Measurements from ENCODE around the gene SEPTIN1.
"Not testable (repeated sequence)": the region's sequence is repeated elsewhere in the genome, so short reads cannot be mapped to it uniquely, and the experiment has no call there.

SEPTIN1 gene

DNA sequence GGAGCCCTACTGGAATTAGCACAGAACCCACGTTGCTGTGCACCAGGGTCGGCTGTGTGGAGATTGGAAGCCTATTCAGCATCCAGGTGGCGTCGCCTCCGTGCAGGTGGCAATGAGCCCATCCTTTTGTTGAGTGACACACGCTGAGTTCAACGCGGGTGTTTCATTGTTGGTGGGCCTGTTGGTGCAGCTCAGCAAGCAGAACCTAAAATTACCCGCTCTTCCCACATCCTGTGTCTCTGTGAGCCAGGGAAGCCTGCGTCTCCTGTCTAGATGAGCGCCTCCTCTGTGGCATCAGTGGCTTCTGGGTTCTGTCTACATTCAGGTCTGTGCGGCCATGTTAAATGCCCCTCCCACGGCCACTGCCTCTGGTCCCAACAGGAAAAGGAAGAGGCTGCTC is 41.7 kb downstream of the SEPTIN1 start:
- Histone ChIP-seq H3K27me3 (ENCODE audit: control insufficient read depth in 2 of 2, insufficient read depth in 2 of 2, low read length in 2 of 2) (no peaks in the 10 kb centered on the region), H3K9me3 (ENCODE audit: control insufficient read depth in 2 of 2, low read length in 2 of 2) (no peaks in the 10 kb centered on the region), H3K4me3 (ENCODE audit: low read length in 2 of 2) (no peak overlapping the region), H3K9ac (ENCODE audit: low read depth in 1 of 2, low read length in 2 of 2) (no peak overlapping the region), H3K27ac (ENCODE audit: low read depth in 2 of 2, low read length in 2 of 2) (no peak overlapping the region), H3K36me3 (ENCODE audit: control insufficient read depth in 2 of 2, insufficient read depth in 2 of 2, low read length in 2 of 2) (no peaks in the 10 kb centered on the region), H3K4me1 (ENCODE audit: control insufficient read depth in 2 of 2, insufficient read depth in 2 of 2, low read length in 2 of 2) (peaks cover 3 to 4% of the 10 kb centered on the region in 2 donors)

DNA sequence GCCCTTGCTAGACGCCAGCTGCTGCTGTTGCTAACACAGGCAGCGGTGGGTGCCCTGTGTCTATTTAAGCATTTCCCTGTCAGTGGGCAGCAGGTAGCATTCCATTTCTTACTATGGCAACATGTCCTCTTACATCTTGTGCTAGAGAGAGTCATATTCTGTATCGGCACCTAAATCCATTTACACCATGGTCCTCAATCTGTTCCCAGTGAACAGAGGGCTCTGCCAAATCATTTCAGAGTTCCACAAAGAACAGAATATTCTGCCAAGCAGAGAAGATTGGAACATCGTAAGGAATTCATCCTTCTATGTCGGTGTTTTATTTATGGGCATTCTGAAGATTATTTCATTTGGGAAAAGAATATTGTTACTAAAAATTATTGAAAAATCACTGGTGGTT is 43.6 kb downstream of the SEPTIN1 start:
- H3K27me3 ChIP-seq (ENCODE audit: control insufficient read depth in 2 of 2, insufficient read depth in 2 of 2, low read length in 2 of 2); H3K4me3 ChIP-seq (ENCODE audit: low read length in 2 of 2): not testable (repeated sequence)

DNA sequence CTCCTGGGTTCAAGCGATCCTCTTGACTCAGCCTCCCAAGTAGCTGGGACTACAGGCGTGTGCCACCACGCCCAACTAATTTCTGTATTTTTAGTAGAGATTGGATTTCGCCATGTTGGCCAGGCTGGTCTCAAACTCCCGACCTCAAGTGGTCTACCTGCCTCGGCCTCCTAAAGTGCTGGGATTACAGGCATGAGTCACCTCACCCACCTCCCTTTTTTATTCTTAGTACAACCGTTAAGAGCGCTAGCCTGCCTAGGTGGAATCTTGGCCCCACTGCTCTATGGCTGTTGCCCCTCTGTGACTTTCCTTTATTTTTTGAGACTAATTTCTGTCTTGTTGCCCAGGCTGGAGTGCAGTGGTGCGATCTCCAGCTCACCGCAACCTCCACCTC is 44.4 kb downstream of the SEPTIN1 start:
- H3K27me3 ChIP-seq (ENCODE audit: control insufficient read depth in 2 of 2, insufficient read depth in 2 of 2, low read length in 2 of 2); H3K4me3 ChIP-seq (ENCODE audit: low read length in 2 of 2); H3K9ac ChIP-seq (ENCODE audit: low read depth in 1 of 2, low read length in 2 of 2); H3K4me1 ChIP-seq (ENCODE audit: control insufficient read depth in 2 of 2, insufficient read depth in 2 of 2, low read length in 2 of 2); H3K9me3 ChIP-seq (ENCODE audit: control insufficient read depth in 2 of 2, low read length in 2 of 2); H3K27ac ChIP-seq (ENCODE audit: low read depth in 2 of 2, low read length in 2 of 2); H3K36me3 ChIP-seq (ENCODE audit: control insufficient read depth in 2 of 2, insufficient read depth in 2 of 2, low read length in 2 of 2): not testable (repeated sequence)

More for the DNA sequence above, 43.6 kb downstream of the SEPTIN1 start:
- H3K9me3 ChIP-seq (ENCODE audit: control insufficient read depth in 2 of 2, low read length in 2 of 2); H3K4me1 ChIP-seq (ENCODE audit: control insufficient read depth in 2 of 2, insufficient read depth in 2 of 2, low read length in 2 of 2); H3K9ac ChIP-seq (ENCODE audit: low read depth in 1 of 2, low read length in 2 of 2); H3K36me3 ChIP-seq (ENCODE audit: control insufficient read depth in 2 of 2, insufficient read depth in 2 of 2, low read length in 2 of 2); H3K27ac ChIP-seq (ENCODE audit: low read depth in 2 of 2, low read length in 2 of 2): not testable (repeated sequence)

DNA sequence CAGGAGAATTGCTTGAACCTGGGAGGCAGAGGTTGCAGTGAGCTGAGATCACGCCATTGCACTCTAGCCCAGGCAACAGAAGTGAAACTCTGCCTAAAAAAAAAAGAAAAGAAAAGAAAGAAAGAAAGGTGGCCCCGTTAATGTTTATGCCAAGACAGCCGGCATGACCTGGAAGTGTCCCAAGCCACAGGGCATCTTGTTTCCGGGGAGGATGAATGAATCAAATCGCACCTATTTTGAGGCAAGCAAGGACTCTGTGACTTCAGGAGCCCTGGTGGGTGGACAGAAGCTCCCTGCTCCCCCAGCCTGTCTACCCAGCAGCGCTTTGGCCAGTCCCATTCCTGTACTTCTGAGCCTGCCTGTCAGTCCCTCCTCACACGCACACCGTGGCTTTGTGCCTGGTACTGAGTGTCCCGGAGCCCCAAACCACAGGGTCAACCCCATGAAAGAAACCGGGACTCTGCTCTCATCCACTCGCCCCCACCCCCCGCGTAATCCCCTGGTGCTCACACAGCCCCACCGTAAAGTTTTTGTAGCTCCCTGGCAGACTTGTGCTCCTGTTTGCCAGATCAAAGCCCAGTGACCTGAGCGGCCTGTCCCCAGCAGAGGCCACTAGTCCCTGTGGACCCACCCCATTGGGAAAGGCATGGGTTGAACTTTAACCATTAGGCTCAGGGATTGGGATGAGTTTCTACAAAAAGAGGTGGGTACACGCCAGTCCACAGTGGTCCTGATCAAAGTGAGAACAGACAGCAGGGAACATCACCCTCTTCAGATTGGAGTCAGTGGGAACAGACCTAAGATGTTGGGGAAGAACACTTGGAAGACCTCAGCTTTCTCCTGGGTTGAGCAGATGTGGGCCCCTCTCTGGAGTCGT is 46.5 kb downstream of the SEPTIN1 start:
- H3K4me3 ChIP-seq (ENCODE audit: low read length in 2 of 2): peak overlapping the region; percentile 77 to 88
- peak overlapping the region; percentile 95 to 97 for H3K27ac ChIP-seq (ENCODE audit: low read depth in 2 of 2, low read length in 2 of 2)
- no peaks in the 10 kb centered on the region for H3K36me3 ChIP-seq (ENCODE audit: control insufficient read depth in 2 of 2, insufficient read depth in 2 of 2, low read length in 2 of 2)
- peak overlapping the region; percentile 70 to 91 for H3K9ac ChIP-seq (ENCODE audit: low read depth in 1 of 2, low read length in 2 of 2)
- no peaks in the 10 kb centered on the region for H3K9me3 ChIP-seq (ENCODE audit: control insufficient read depth in 2 of 2, low read length in 2 of 2)
- peaks cover 4 to 6% of the 10 kb centered on the region in 2 donors for H3K4me1 ChIP-seq (ENCODE audit: control insufficient read depth in 2 of 2, insufficient read depth in 2 of 2, low read length in 2 of 2)
- H3K27me3 ChIP-seq (ENCODE audit: control insufficient read depth in 2 of 2, insufficient read depth in 2 of 2, low read length in 2 of 2): no peaks in the 10 kb centered on the region

DNA sequence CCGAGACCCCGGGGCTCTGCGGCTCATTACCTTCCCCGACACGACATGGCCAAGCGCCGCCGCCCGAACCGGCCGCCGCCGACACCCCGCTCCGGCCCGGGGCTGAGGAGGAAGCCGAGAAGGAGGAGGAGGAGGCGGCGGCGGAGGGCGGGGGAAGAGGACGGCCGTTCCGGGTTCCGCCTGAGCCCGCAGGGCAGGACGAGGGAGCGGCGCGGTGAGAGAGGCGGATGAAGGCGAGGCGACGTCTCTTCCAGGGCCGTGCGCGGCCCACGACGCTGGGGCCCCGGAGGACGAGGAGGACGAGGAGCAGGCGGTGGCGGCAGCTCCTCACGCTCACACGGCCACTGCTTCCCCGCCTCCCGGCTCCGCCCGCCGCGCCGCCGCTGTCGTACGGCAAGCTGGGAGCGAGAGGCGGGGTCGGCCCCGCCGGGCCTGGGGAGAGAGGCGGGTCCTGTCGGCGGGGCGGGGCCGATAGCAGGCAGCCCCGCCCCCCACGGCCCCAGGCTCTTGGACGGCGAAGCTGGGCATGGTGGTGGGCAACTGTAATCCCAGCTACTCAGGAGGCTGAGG is 47.2 kb downstream of the SEPTIN1 start:
- H3K36me3 ChIP-seq (ENCODE audit: control insufficient read depth in 2 of 2, insufficient read depth in 2 of 2, low read length in 2 of 2); H3K4me1 ChIP-seq (ENCODE audit: control insufficient read depth in 2 of 2, insufficient read depth in 2 of 2, low read length in 2 of 2); H3K27me3 ChIP-seq (ENCODE audit: control insufficient read depth in 2 of 2, insufficient read depth in 2 of 2, low read length in 2 of 2); H3K9me3 ChIP-seq (ENCODE audit: control insufficient read depth in 2 of 2, low read length in 2 of 2): not testable (repeated sequence)
- H3K4me3 ChIP-seq (ENCODE audit: low read length in 2 of 2): peak overlapping the region; percentile 77 to 88
- H3K9ac ChIP-seq (ENCODE audit: low read depth in 1 of 2, low read length in 2 of 2): peak overlapping the region; percentile 77 to 91
- peak overlapping the region; percentile 95 to 97 for H3K27ac ChIP-seq (ENCODE audit: low read depth in 2 of 2, low read length in 2 of 2)

DNA sequence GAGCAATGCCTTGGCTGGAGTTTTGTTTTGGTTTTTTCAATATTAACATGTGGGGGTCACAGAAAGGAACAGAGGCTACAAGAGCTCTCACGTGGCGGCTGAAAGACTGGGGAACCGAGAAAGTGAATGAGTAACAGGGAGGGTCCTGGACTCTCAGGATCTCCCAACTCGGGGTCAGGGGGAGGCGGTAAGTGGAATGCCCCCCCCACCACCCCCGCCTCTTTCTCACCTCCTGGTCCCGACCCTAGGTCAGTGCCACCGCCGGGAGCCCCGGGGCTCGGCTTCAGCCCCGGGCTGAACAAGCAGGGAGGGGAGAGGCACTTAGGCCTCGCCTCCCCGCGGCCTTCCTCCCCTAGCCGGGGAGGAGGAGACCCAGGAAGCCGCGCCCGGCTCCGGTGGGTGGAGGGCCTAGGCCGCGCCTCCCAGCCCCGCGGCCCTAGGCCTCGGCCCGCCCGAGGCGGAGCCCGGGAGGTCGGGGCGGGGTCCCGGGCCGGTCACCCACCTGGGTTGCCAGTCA is 47.8 kb downstream of the SEPTIN1 start:
- Histone ChIP-seq H3K27ac (ENCODE audit: low read depth in 2 of 2, low read length in 2 of 2) (peak overlapping the region; percentile 95 to 97), H3K9ac (ENCODE audit: low read depth in 1 of 2, low read length in 2 of 2) (peak overlapping the region in 1 of 2 donors; percentile 91), H3K4me3 (ENCODE audit: low read length in 2 of 2) (peak overlapping the region; percentile 52 to 66)
- not testable (repeated sequence) for H3K4me1 ChIP-seq (ENCODE audit: control insufficient read depth in 2 of 2, insufficient read depth in 2 of 2, low read length in 2 of 2); H3K36me3 ChIP-seq (ENCODE audit: control insufficient read depth in 2 of 2, insufficient read depth in 2 of 2, low read length in 2 of 2); H3K27me3 ChIP-seq (ENCODE audit: control insufficient read depth in 2 of 2, insufficient read depth in 2 of 2, low read length in 2 of 2); H3K9me3 ChIP-seq (ENCODE audit: control insufficient read depth in 2 of 2, low read length in 2 of 2)
